T-cell (primary cell): ENCODE results near the gene ZBTB1. TPM values are rescaled to one million over a fixed set of nuclear protein-coding genes. Genes with fewer than 3 reads are reported as not detected.

Source experiments
- ATAC-seq, 4 experiments: fragments of 200-7000 bp in 3 of 4; fragments of 150-1000 bp in 1 of 4; cut with Tn5 transposase; replicated peaks in 1 of 4; 1 replicate in 3 of 4; 2 replicates in 1 of 4; pipeline ENCODE4 v1.10.0; 2021; ENCODE audit warnings: moderate library complexity in 3 of 4, mild to moderate bottlenecking in 2 of 4, moderate number of reproducible peaks in 1 of 4
- CTCF ChIA-PET, 2 donors: fragments of 300-600 bp; sonication (Branson Sonifier 250); formaldehyde crosslinking; loops; one replicate each; lab custom pipeline; 2022; ENCODE audit warnings: antibody characterized with exemption in 2 of 2; lab: Charles Lee
- POLR2A ChIA-PET, 2 donors: fragments of 300-600 bp; sonication (Branson Sonifier 250); formaldehyde crosslinking; loops; one replicate each; lab custom pipeline; 2022; ENCODE audit warnings: antibody characterized with exemption in 2 of 2; lab: Charles Lee
- DNase-seq, 35 experiments: peaks; one replicate each; pipeline versions ENCODE4 v3.0.0 to v3.0.0-alpha.2; 2013 to 2023
- H3K27ac ChIP-seq: one replicate; pipeline ENCODE4 v1.5.1; 2013; ENCODE audit warnings: low read length
- H3K27me3 ChIP-seq, 2 experiments: replicated peaks in 1 of 2; 1 replicate in 1 of 2; 2 replicates in 1 of 2; pipeline versions ENCODE4 v1.6.1 to v1.7.0; 2013; ENCODE audit warnings: low read length in 1 of 2, mixed read lengths in 1 of 2; ENCODE audit not compliant: control insufficient read depth in 2 of 2, insufficient read depth in 2 of 2; ENCODE audit errors: extremely low read depth in 1 of 2
- H3K36me3 ChIP-seq, 2 donors: 1 replicate in 1 of 2; 2 replicates in 1 of 2; pipeline versions ENCODE4 v1.6.1 to v1.7.0; 2013; ENCODE audit warnings: low read length in 1 of 2; ENCODE audit not compliant: control insufficient read depth in 2 of 2, insufficient read depth in 1 of 2; ENCODE audit errors: extremely low read depth in 1 of 2
- H3K4me1 ChIP-seq, 2 experiments: 1 replicate in 1 of 2; 2 replicates in 1 of 2; pipeline versions ENCODE4 v1.6.1 to v1.7.0; 2013; ENCODE audit warnings: low read length in 2 of 2, mixed read lengths in 1 of 2; ENCODE audit not compliant: insufficient read depth in 2 of 2, control insufficient read depth in 1 of 2; ENCODE audit errors: extremely low read depth in 1 of 2
- H3K4me3 ChIP-seq, 2 donors: 1 replicate in 1 of 2; 2 replicates in 1 of 2; pipeline versions ENCODE4 v1.5.1 to v1.7.0; 2013; ENCODE audit warnings: mild to moderate bottlenecking in 2 of 2, low read length in 1 of 2, moderate library complexity in 1 of 2; ENCODE audit not compliant: control insufficient read depth in 1 of 2; ENCODE audit errors: extremely low read depth in 1 of 2
- H3K9me3 ChIP-seq: 2 replicates; pipeline ENCODE4 v1.7.0; 2013
- H3K27ac Mint-ChIP-seq, 2 donors: one replicate each; pipeline ENCODE4 v1.8.0; 2020 to 2021; ENCODE audit warnings: mild to moderate bottlenecking in 2 of 2, mixed read lengths in 2 of 2
- H3K27me3 Mint-ChIP-seq, 2 donors: one replicate each; pipeline ENCODE4 v1.8.0; 2021 to 2022; ENCODE audit warnings: mixed read lengths in 2 of 2
- H3K36me3 Mint-ChIP-seq: one replicate; pipeline ENCODE4 v1.8.0; 2021; ENCODE audit warnings: mixed read lengths
- H3K4me1 Mint-ChIP-seq, 3 donors: one replicate each; pipeline ENCODE4 v1.8.0; 2020 to 2022; ENCODE audit warnings: mixed read lengths in 3 of 3, mild to moderate bottlenecking in 1 of 3
- H3K4me3 Mint-ChIP-seq, 3 donors: one replicate each; pipeline ENCODE4 v1.8.0; 2020 to 2022; ENCODE audit warnings: mild to moderate bottlenecking in 3 of 3, mixed read lengths in 3 of 3, moderate library complexity in 3 of 3
- H3K9me3 Mint-ChIP-seq, 3 donors: one replicate each; pipeline ENCODE4 v1.8.0; 2020 to 2022; ENCODE audit warnings: mixed read lengths in 3 of 3
- WGBS: methylation state at CpG from one replicate; pipeline ENCODE4 v1.1.5; 2013; ENCODE audit warnings: missing lambda C conversion rate; ENCODE audit not compliant: insufficient coverage; 5-methylcytosine and 5-hydroxymethylcytosine counted together
- total RNA-seq, 35 experiments: library from RNA in 6 of 35; stranded (reverse) in 6 of 35; fragments of 120-200 nt in 1 of 35; gene quantifications; one replicate each; pipeline versions ENCODE4 v1.2.1 to v1.2.4 and lab custom pipeline; 2013 to 2026

ZBTB1 gene
- total RNA-seq, 5 donors from 2014 or later (not counting 1 experiment from before 2014, with no cell fraction given): 69.2 to 130 (median 72.4) TPM

- Histone ChIP-seq H3K9me3 (no peaks in the 10 kb centered on the region), H3K27me3 (no peaks in the 10 kb centered on the region), H3K4me3 (no peak overlapping the region), H3K4me1 (peaks cover 43 to 54% of the 10 kb centered on the region in 2 experiments), H3K36me3 (no peaks in the 10 kb centered on the region), H3K27ac (peak overlapping the region; percentile 100)
- CTCF ChIA-PET: interaction anchor here (0.7 to 1.4 kb wide), 5 partner anchors 10 to 931 kb away, joined by 3 to 4 read pairs (median 3); no protein-coding TSS in a partner anchor
- WGBS: no CpG with 5 or more reads among the region's 1 CpG
- no peaks in the 10 kb centered on the region for H3K9me3 Mint-ChIP-seq
- POLR2A ChIA-PET: interaction anchor here (0.6 to 1.2 kb wide), 2 partner anchors 13 to 45 kb away, joined by 3 to 4 read pairs; no protein-coding TSS in a partner anchor
- peaks cover 6% of the 10 kb centered on the region for H3K36me3 Mint-ChIP-seq
- H3K4me1 Mint-ChIP-seq: peaks cover 71 to 86% (median 77%) of the 10 kb centered on the region in 3 donors
- peak overlapping the region; percentile 17 to 92 (median 91) for H3K4me3 Mint-ChIP-seq
- H3K27ac Mint-ChIP-seq: peak overlapping the region; percentile 71 to 94
- DNase-seq: no peak
- H3K27me3 Mint-ChIP-seq: no peaks in the 10 kb centered on the region
- no peak for ATAC-seq
Observed at GRCh38 chr14:64508215-64508776, 3.7 kb downstream of the ZBTB1 start.

DNA sequence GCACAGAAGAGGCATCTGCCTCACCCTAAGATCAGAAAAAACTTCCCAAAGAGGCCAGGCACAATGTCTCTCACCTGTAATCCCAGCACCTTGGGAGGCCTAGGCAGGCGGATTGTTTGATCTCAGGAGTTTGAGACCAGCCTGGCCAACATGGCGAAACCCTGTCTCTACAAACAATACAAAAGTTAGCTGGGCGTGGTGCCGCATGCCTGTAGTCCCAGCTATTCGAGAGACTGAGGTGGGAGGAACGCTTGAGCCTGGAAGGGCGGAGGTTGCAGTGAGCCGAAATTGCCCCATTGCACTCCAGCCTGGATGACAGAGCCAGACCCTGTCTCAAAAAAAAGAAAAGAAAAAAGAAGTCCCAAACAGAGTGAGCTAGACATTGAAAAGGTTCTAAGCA, 4.5 kb downstream of the ZBTB1 start:
- peaks cover 78 to 89% (median 83%) of the 10 kb centered on the region in 3 donors for H3K4me1 Mint-ChIP-seq
- ATAC-seq: no peak
- peak overlapping the region; percentile 26 for H3K27ac ChIP-seq
- H3K9me3 Mint-ChIP-seq: no peaks in the 10 kb centered on the region
- POLR2A ChIA-PET: interaction anchor here (0.6 to 1.6 kb wide), 5 partner anchors 8 to 80 kb away, joined by 3 to 7 read pairs (median 4); no protein-coding TSS in a partner anchor
- H3K27ac Mint-ChIP-seq: peak overlapping the region; percentile 76 to 80
- CTCF ChIA-PET: interaction anchor here (0.6 to 3.7 kb wide), 13 partner anchors 10 to 930 kb away, joined by 3 to 22 read pairs (median 3); no protein-coding TSS in a partner anchor
- no peaks in the 10 kb centered on the region for H3K27me3 Mint-ChIP-seq
- H3K4me3 ChIP-seq: no peak overlapping the region
- H3K4me3 Mint-ChIP-seq: peak overlapping the region; percentile 21 to 49 (median 39)
- H3K36me3 Mint-ChIP-seq: peaks cover 6% of the 10 kb centered on the region
- H3K36me3 ChIP-seq: no peaks in the 10 kb centered on the region
- no peak for DNase-seq
- H3K27me3 ChIP-seq: no peaks in the 10 kb centered on the region
- H3K9me3 ChIP-seq: no peaks in the 10 kb centered on the region
- 86% methylated on average over 4 of the region's 8 CpGs for WGBS
- peaks cover 45 to 52% of the 10 kb centered on the region in 2 experiments for H3K4me1 ChIP-seq

GRCh38 chr14:64510825-64511671, 6.5 kb downstream of the ZBTB1 start:
- ATAC-seq: peak; percentile 58 to 69 (median 64)
- Mint-ChIP-seq H3K27me3 (no peaks in the 10 kb centered on the region), H3K36me3 (peaks cover 6% of the 10 kb centered on the region), H3K4me3 (peak overlapping the region; percentile 15 to 49 (median 49)), H3K4me1 (peaks cover 88 to 92% (median 90%) of the 10 kb centered on the region in 3 donors), H3K27ac (peak overlapping the region; percentile 80), H3K9me3 (no peaks in the 10 kb centered on the region)
- no peaks in the 10 kb centered on the region for H3K9me3 ChIP-seq
- no peaks in the 10 kb centered on the region for H3K36me3 ChIP-seq
- no peaks in the 10 kb centered on the region for H3K27me3 ChIP-seq
- peaks cover 49 to 51% of the 10 kb centered on the region in 2 experiments for H3K4me1 ChIP-seq
- no peak overlapping the region for H3K4me3 ChIP-seq
- no CpG with 5 or more reads among the region's 4 CpGs for WGBS
- peak in 32 of 35 experiments; percentile 29 to 88 (median 56) for DNase-seq
- POLR2A ChIA-PET: interaction anchor here (0.5 to 1.2 kb wide), 7 partner anchors 12 to 721 kb away, joined by 3 to 5 read pairs (median 3); no protein-coding TSS in a partner anchor
- H3K27ac ChIP-seq: peak overlapping the region; percentile 15
- CTCF ChIA-PET: interaction anchor here (0.5 to 3.7 kb wide), 22 partner anchors 8 to 168 kb away, joined by 3 to 28 read pairs (median 6); partner anchors contain the start of genes HSPA2 (in 1 of the 2) and ZBTB25 (in 1 of the 2)

DNA sequence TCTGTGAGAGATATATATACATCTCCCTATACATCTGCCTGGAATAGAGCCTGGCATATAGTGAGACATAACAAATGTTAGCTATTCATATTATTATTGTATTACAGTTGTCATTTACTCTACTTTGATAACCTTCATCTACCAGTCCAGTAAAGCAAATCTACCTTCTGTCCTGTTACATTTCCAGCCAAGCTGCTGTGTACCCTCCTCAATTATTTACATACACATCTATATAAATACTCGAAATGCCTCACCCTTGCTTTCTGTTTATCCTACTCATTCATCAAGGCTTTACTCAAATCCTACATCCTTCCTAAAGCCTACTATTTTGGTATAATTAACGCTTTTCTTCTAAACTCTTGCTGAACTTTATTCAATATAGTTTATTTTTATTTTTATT, 8.7 kb downstream of the ZBTB1 start:
- no peaks in the 10 kb centered on the region for H3K36me3 ChIP-seq
- no peak for DNase-seq
- 100% methylated on average over 1 of the region's 2 CpGs for WGBS
- peaks cover 37 to 40% of the 10 kb centered on the region in 2 experiments for H3K4me1 ChIP-seq
- no peak for ATAC-seq
- Mint-ChIP-seq H3K4me3 (no peak overlapping the region), H3K4me1 (peaks cover 86 to 90% (median 87%) of the 10 kb centered on the region in 3 donors), H3K27ac (no peak overlapping the region), H3K27me3 (no peaks in the 10 kb centered on the region), H3K9me3 (no peaks in the 10 kb centered on the region), H3K36me3 (peaks cover 6% of the 10 kb centered on the region)
- H3K4me3 ChIP-seq: no peak overlapping the region
- H3K27ac ChIP-seq: no peak overlapping the region
- CTCF ChIA-PET: interaction anchor here in 1 of 2 donors (3.5 kb wide), 1 partner anchor 11 kb away, joined by 28 read pairs; the partner anchor contains the start of gene ZBTB25
- no peaks in the 10 kb centered on the region for H3K27me3 ChIP-seq
- H3K9me3 ChIP-seq: no peaks in the 10 kb centered on the region
- POLR2A ChIA-PET: interaction anchor here in 1 of 2 donors (0.6 kb wide), 1 partner anchor 34 kb away, joined by 3 read pairs; no protein-coding TSS in a partner anchor

- WGBS: no CpG with 5 or more reads among the region's 1 CpG
- H3K27ac Mint-ChIP-seq: no peak overlapping the region
- CTCF ChIA-PET: interaction anchor here (0.6 to 2.6 kb wide), 8 partner anchors 12 to 1098 kb away, joined by 3 to 13 read pairs (median 5); no protein-coding TSS in a partner anchor
- Histone ChIP-seq H3K36me3 (no peaks in the 10 kb centered on the region), H3K4me3 (no peak overlapping the region), H3K4me1 (peaks cover 29 to 34% of the 10 kb centered on the region in 2 experiments), H3K27me3 (no peaks in the 10 kb centered on the region), H3K9me3 (no peaks in the 10 kb centered on the region), H3K27ac (no peak overlapping the region)
- no peak for ATAC-seq
- peaks cover 6% of the 10 kb centered on the region for H3K36me3 Mint-ChIP-seq
- no peaks in the 10 kb centered on the region for H3K9me3 Mint-ChIP-seq
- no peak for DNase-seq
- POLR2A ChIA-PET: interaction anchor here (0.6 to 2.1 kb wide), 6 partner anchors 9 to 171 kb away, joined by 3 to 13 read pairs (median 4); partner anchors contain the start of genes ZBTB1 (in 1 of the 2) and ZBTB25 (in 1 of the 2)
- H3K27me3 Mint-ChIP-seq: no peaks in the 10 kb centered on the region
- peaks cover 73 to 81% (median 76%) of the 10 kb centered on the region in 3 donors for H3K4me1 Mint-ChIP-seq
- H3K4me3 Mint-ChIP-seq: no peak overlapping the region
Observed at GRCh38 chr14:64515053-64515452, 10.5 kb downstream of the ZBTB1 start.
